NCI-H1105 (cell line): ENCODE measurements around the gene USP17L12.
"Not testable (repeated sequence)": the region's sequence is repeated elsewhere in the genome, so short reads cannot be mapped to it uniquely, and the experiment has no call there.

Source experiments
- DNase-seq: peaks from one replicate; lab custom pipeline; 2025; lab: John Stamatoyannopoulos, UW

Gene USP17L12, protein sequence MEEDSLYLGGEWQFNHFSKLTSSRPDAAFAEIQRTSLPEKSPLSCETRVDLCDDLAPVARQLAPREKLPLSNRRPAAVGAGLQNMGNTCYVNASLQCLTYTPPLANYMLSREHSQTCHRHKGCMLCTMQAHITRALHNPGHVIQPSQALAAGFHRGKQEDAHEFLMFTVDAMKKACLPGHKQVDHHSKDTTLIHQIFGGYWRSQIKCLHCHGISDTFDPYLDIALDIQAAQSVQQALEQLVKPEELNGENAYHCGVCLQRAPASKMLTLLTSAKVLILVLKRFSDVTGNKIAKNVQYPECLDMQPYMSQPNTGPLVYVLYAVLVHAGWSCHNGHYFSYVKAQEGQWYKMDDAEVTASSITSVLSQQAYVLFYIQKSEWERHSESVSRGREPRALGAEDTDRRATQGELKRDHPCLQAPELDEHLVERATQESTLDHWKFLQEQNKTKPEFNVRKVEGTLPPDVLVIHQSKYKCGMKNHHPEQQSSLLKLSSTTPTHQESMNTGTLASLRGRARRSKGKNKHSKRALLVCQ

DNA sequence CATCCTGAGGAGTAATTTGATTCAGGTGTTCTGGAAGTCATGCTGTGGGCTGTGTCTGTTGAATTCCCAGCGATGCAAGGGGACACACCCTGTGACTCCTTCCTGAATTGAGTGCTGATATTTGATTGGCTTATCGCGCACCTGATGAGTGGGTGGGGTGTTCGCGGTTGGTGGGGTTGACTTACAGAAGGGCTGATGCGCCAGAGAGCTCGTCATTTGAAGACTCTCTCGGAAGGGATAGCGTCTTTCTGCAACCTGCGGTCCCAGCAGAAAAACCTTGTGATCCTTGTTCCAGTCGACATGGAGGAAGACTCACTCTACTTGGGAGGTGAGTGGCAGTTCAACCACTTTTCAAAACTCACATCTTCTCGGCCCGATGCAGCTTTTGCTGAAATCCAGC is at the start of gene USP17L12:
Gene USP17L12, plus strand, starts transcription at position 301 of the 400 bp plus-strand sequence. Its CDS starts 0 bp downstream, at position 301.
- DNase-seq = not testable (repeated sequence)

GRCh38 chr4:9210357-9210756 is 9.6 kb upstream of the USP17L12 start, which contains the start of gene USP17L10:
Gene USP17L10 (plus strand): TSS chr4:9210657. CDS start chr4:9210657, 0 bp downstream.
- DNase-seq = not testable (repeated sequence)

DNA sequence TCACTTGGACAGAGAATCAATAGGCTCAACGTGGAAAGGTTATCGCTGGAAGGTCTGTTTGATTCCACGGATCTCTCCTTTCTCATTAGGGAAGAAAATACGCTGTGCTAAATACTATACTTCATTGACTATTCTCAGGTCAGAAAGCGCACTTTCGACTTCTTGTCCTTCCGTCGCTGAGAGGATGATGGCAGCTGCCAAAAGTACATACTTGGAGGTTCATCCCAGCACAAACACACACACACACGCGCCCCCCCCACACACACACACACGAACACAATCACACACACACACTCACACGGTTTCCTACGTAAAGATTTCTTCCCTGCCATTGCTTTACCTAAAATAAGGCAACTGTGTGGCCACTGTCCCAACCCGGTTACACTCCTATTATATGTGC is 5.3 kb upstream of the USP17L12 start:
- DNase-seq = not testable (repeated sequence)

- not testable (repeated sequence) for DNase-seq
These were observed 4.8 kb upstream of the USP17L12 start, which contains the start of gene USP17L11 for GRCh38 chr4:9215105-9215504. Gene USP17L11 (plus strand): TSS chr4:9215405. CDS start chr4:9215405, 0 bp downstream.

- DNase-seq = not testable (repeated sequence)
These were observed 4.6 kb downstream of the USP17L12 start, which contains the start of gene USP17L13 for GRCh38 chr4:9224596-9224995. Gene USP17L13 (plus strand): TSS chr4:9224896. CDS start chr4:9224896, 0 bp downstream.

GRCh38 chr4:9230249-9230648 is 10.3 kb downstream of the USP17L12 start:
- DNase-seq = not testable (repeated sequence)

DNA sequence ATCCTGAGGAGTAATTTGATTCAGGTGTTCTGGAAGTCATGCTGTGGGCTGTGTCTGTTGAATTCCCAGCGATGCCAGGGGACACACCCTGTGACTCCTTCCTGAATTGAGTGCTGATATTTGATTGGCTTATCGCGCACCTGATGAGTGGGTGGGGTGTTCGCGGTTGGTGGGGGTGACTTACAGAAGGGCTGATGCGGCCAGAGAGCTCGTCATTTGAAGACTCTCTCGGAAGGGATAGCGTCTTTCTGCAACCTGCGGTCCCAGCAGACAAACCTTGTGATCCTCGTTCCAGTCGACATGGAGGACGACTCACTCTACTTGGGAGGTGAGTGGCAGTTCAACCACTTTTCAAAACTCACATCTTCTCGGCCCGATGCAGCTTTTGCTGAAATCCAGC is 14.1 kb downstream of the USP17L12 start, which contains the start of gene USP17L15:
Gene USP17L15, plus strand, starts transcription at position 301 of the 400 bp plus-strand sequence. Its CDS starts 0 bp downstream, at position 301.
- not testable (repeated sequence) for DNase-seq

DNA sequence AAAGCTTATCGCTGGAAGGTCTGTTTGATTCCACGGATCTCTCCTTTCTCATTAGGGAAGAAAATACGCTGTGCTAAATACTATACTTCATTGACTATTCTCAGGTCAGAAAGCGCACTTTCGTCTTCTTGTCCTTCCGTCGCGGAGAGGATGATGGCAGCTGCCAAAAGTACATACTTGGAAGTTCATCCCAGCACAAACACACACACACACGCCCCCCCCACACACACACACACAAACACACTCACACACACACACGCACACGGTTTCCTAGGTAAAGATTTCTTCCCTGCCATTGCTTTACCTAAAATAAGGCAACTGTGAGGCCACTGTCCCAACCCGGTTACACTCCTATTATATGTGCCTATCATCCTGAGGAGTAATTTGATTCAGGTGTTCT is 18.5 kb downstream of the USP17L12 start:
- DNase-seq = not testable (repeated sequence)

GRCh38 chr4:9243579-9243978 is 23.6 kb downstream of the USP17L12 start, which contains the start of gene USP17L17:
Gene USP17L17 (plus strand): TSS chr4:9243879. CDS start chr4:9243879, 0 bp downstream.
- not testable (repeated sequence) for DNase-seq

DNA sequence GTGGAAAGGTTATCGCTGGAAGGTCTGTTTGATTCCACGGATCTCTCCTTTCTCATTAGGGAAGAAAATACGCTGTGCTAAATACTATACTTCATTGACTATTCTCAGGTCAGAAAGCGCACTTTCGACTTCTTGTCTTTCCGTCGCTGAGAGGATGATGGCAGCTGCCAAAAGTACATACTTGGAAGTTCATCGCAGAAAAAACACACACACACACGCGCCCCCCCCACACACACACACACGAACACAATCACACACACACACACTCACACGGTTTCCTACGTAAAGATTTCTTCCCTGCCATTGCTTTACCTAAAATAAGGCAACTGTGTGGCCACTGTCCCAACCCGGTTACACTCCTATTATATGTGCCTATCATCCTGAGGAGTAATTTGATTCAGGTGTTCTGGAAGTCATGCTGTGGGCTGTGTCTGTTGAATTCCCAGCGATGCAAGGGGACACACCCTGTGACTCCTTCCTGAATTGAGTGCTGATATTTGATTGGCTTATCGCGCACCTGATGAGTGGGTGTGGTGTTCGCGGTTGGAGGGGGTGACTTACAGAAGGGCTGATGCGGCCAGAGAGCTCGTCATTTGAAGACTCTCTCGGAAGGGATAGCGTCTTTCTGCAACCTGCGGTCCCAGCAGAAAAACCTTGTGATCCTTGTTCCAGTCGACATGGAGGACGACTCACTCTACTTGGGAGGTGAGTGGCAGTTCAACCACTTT is 28.2 kb downstream of the USP17L12 start, which contains the start of gene USP17L18:
Gene USP17L18, plus strand, starts transcription at position 678 of the 728 bp plus-strand sequence. Its CDS starts 0 bp downstream, at position 678.
- not testable (repeated sequence) for DNase-seq

GRCh38 chr4:9253078-9253477 is 33.1 kb downstream of the USP17L12 start, which contains the start of gene USP17L19:
Gene USP17L19 (plus strand): TSS chr4:9253378. CDS start chr4:9253378, 0 bp downstream.
- not testable (repeated sequence) for DNase-seq

- not testable (repeated sequence) for DNase-seq
These were observed 37.9 kb downstream of the USP17L12 start, which contains the start of gene USP17L20 for GRCh38 chr4:9257824-9258223. Gene USP17L20 (plus strand): TSS chr4:9258124. CDS start chr4:9258124, 0 bp downstream.

GRCh38 chr4:9262572-9262971 is 42.6 kb downstream of the USP17L12 start, which contains the start of gene USP17L21:
Gene USP17L21 (plus strand): TSS chr4:9262872. CDS start chr4:9262872, 0 bp downstream.
- not testable (repeated sequence) for DNase-seq

- not testable (repeated sequence) for DNase-seq
These were observed 47.4 kb downstream of the USP17L12 start, which contains the start of gene USP17L22 for GRCh38 chr4:9267319-9267718. Gene USP17L22 (plus strand): TSS chr4:9267619. CDS start chr4:9267619, 0 bp downstream.
